ENCODE data around the gene B4GALT4.

Gene B4GALT4

DNA sequence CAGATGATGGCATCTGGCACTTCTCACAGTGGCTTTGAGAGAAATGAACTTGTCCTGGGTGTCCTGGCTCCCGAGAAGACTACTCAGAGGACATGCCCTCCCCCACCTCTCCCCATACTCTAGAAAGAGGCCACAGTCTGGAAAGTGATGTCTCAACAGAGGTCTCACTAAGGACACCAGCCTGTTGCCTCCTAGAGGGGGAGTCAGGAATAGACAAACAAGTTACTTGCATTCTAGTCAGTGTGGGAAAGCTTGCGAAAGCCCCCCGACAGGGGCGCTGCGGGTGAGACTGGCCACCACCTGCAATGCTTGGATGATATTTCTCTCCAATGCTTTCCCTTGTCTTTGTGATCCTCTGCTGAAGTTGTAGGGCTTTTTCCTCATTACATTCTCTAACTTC, 17.2 kb downstream of the B4GALT4 start:
- H2AFZ ChIP-seq (ENCODE audit: low read length) = no peak overlapping the region
- H3K79me2 ChIP-seq (ENCODE audit: low read length) = no peaks in the 10 kb centered on the region
- no peaks in the 10 kb centered on the region for H3K9me3 ChIP-seq (replicated peaks; ENCODE audit: insufficient read depth, low read length)
- H3F3A ChIP-seq (ENCODE audit: insufficient read depth, low read length) = no peaks in the 10 kb centered on the region
- H3K36me3 ChIP-seq (replicated peaks; ENCODE audit: insufficient read depth, low read length) = no peaks in the 10 kb centered on the region
- no peak overlapping the region for H3K4me3 ChIP-seq (ENCODE audit: low read length)
- no peaks in the 10 kb centered on the region for H4K20me1 ChIP-seq (ENCODE audit: insufficient read depth, low read length)
- DNase-seq = no peak
- H3K9ac ChIP-seq (ENCODE audit: low read length) = no peak overlapping the region
- TF ChIP-seq, protein P1, sequence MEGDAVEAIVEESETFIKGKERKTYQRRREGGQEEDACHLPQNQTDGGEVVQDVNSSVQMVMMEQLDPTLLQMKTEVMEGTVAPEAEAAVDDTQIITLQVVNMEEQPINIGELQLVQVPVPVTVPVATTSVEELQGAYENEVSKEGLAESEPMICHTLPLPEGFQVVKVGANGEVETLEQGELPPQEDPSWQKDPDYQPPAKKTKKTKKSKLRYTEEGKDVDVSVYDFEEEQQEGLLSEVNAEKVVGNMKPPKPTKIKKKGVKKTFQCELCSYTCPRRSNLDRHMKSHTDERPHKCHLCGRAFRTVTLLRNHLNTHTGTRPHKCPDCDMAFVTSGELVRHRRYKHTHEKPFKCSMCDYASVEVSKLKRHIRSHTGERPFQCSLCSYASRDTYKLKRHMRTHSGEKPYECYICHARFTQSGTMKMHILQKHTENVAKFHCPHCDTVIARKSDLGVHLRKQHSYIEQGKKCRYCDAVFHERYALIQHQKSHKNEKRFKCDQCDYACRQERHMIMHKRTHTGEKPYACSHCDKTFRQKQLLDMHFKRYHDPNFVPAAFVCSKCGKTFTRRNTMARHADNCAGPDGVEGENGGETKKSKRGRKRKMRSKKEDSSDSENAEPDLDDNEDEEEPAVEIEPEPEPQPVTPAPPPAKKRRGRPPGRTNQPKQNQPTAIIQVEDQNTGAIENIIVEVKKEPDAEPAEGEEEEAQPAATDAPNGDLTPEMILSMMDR (IDR thresholded peaks at IDR 0.05; ENCODE audit: low read length) = no peak
- TF ChIP-seq EZH2phosphoT487 (IDR thresholded peaks at IDR 0.05; ENCODE audit: low read length) (no peak), EZH2 (optimal IDR thresholded peaks at IDR 0.05; ENCODE audit: low read depth, low read length) (no peak)
- H3K27ac ChIP-seq (ENCODE audit: low read length) = no peak overlapping the region
- no peaks in the 10 kb centered on the region for H3K27me3 ChIP-seq (replicated peaks; ENCODE audit: insufficient read depth, low read length)
- no peak overlapping the region for H3K4me2 ChIP-seq (ENCODE audit: low read depth, low read length)
- no peaks in the 10 kb centered on the region for H3K9me2 ChIP-seq (replicated peaks; ENCODE audit: insufficient read depth, low read length)
- no peaks in the 10 kb centered on the region for H3K4me1 ChIP-seq (ENCODE audit: low read length)

DNA sequence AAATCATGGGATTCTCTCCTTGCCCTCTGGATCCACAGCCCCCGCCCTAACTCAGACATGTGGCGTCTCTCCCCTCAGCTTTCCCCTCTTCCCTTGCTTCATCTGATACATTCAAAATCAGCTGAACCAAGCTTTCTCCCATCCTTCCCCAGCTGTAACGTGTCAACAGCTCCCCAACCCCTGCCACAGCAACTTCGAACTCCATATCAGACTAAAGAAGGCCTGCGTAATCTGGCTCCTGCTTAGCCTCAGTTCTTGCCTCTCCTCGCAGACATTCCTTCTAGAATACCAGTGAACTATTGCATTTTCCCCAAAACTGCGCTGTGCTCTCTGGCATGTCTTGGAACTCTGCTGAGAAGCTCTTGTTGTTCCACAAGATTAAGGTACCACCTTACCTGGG, 18.3 kb downstream of the B4GALT4 start:
- TF ChIP-seq EZH2phosphoT487 (IDR thresholded peaks at IDR 0.05; ENCODE audit: low read length) = no peak
- Histone ChIP-seq H3K9me3 (replicated peaks; ENCODE audit: insufficient read depth, low read length) (no peaks in the 10 kb centered on the region), H3K4me1 (ENCODE audit: low read length) (no peaks in the 10 kb centered on the region), H3K4me2 (ENCODE audit: low read depth, low read length) (no peak overlapping the region), H3K4me3 (ENCODE audit: low read length) (no peak overlapping the region), H3K36me3 (replicated peaks; ENCODE audit: insufficient read depth, low read length) (no peaks in the 10 kb centered on the region), H3K27me3 (replicated peaks; ENCODE audit: insufficient read depth, low read length) (no peaks in the 10 kb centered on the region), H4K20me1 (ENCODE audit: insufficient read depth, low read length) (no peaks in the 10 kb centered on the region), H3K79me2 (ENCODE audit: low read length) (no peaks in the 10 kb centered on the region), H3F3A (ENCODE audit: insufficient read depth, low read length) (no peaks in the 10 kb centered on the region), H3K9me2 (replicated peaks; ENCODE audit: insufficient read depth, low read length) (no peaks in the 10 kb centered on the region), H2AFZ (ENCODE audit: low read length) (no peak overlapping the region), H3K27ac (ENCODE audit: low read length) (no peak overlapping the region), H3K9ac (ENCODE audit: low read length) (no peak overlapping the region)
- no peak for DNase-seq

DNA sequence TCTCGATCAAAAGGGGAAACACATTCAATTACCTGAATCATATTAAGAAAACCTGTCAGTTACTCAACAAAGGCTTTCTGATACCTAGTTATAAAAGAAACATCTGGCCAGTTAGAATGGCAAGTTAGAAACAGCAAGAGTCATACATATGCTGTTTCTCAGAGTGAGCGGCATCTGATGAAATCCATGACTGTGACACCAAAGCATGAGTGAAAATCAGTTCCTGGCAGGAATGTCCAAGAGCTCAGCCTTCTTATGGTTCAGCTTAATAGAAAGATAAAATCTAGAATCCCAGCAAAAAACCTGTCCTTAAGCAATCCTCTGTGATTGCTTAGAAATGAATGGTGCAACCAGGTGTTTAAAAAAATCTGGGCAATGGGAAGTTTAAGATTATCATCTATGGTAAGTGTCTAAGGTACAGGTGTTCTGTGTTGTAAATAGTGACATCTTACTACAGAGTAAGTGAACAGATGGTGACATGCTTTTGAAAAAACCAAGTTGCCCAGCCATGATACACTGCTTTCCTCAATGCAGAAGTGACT, 18.8 kb downstream of the B4GALT4 start:
- no peak for TF ChIP-seq EZH2phosphoT487 (IDR thresholded peaks at IDR 0.05; ENCODE audit: low read length)
- TF ChIP-seq, protein P1 (IDR thresholded peaks at IDR 0.05; ENCODE audit: low read length) = no peak
- TF ChIP-seq EZH2 (optimal IDR thresholded peaks at IDR 0.05; ENCODE audit: low read depth, low read length) = no peak
- no peaks in the 10 kb centered on the region for H3K9me2 ChIP-seq (replicated peaks; ENCODE audit: insufficient read depth, low read length)
- H3K79me2 ChIP-seq (ENCODE audit: low read length) = no peaks in the 10 kb centered on the region
- H3K9me3 ChIP-seq (replicated peaks; ENCODE audit: insufficient read depth, low read length) = no peaks in the 10 kb centered on the region
- DNase-seq = no peak
- H3K4me3 ChIP-seq (ENCODE audit: low read length) = no peak overlapping the region
- no peaks in the 10 kb centered on the region for H3K36me3 ChIP-seq (replicated peaks; ENCODE audit: insufficient read depth, low read length)
- no peaks in the 10 kb centered on the region for H4K20me1 ChIP-seq (ENCODE audit: insufficient read depth, low read length)
- H3K27me3 ChIP-seq (replicated peaks; ENCODE audit: insufficient read depth, low read length) = no peaks in the 10 kb centered on the region
- no peak overlapping the region for H3K4me2 ChIP-seq (ENCODE audit: low read depth, low read length)
- no peak overlapping the region for H2AFZ ChIP-seq (ENCODE audit: low read length)
- H3F3A ChIP-seq (ENCODE audit: insufficient read depth, low read length) = no peaks in the 10 kb centered on the region
- H3K27ac ChIP-seq (ENCODE audit: low read length) = no peak overlapping the region
- H3K9ac ChIP-seq (ENCODE audit: low read length) = no peak overlapping the region
- no peaks in the 10 kb centered on the region for H3K4me1 ChIP-seq (ENCODE audit: low read length)

DNA sequence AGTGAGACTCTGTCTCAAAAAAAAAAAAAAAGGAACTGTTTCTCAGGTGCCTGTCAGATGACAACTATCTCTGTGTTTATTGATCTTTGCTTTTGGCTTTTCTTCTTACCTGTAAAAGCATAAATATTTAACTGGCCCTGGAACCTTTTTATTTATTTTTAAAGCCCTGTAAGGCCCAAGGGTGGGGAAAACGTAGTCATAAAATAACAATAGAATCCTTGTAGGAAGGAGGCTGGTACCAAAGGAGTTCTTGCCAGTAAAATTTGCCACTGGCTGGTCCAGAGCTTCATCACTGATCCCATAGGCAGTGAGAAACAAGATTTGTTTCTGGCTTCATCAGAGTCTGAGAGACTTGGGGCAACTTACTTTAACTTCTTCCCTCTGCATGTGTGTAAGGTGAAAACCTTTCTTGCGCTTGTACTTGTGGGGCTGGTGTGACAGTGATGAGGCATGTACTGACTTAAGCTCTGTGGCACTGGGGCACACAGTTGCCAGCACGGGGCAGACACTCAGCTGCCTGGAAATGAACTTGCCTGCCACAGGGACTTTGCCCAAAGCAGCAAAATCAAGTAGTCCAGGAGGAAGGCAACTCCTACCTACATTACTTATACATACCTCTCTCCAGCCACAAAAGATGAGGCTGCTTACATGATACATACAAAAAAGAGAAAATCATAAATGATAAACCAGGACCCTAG, 19.6 kb downstream of the B4GALT4 start:
- TF ChIP-seq EZH2phosphoT487 (IDR thresholded peaks at IDR 0.05; ENCODE audit: low read length) (no peak), EZH2 (optimal IDR thresholded peaks at IDR 0.05; ENCODE audit: low read depth, low read length) (no peak)
- TF ChIP-seq, protein P1 (IDR thresholded peaks at IDR 0.05; ENCODE audit: low read length) = no peak
- Histone ChIP-seq H3K9me3 (replicated peaks; ENCODE audit: insufficient read depth, low read length) (no peaks in the 10 kb centered on the region), H3F3A (ENCODE audit: insufficient read depth, low read length) (no peaks in the 10 kb centered on the region), H3K36me3 (replicated peaks; ENCODE audit: insufficient read depth, low read length) (no peaks in the 10 kb centered on the region), H3K4me3 (ENCODE audit: low read length) (no peak overlapping the region), H3K79me2 (ENCODE audit: low read length) (no peaks in the 10 kb centered on the region), H3K9me2 (replicated peaks; ENCODE audit: insufficient read depth, low read length) (no peaks in the 10 kb centered on the region), H4K20me1 (ENCODE audit: insufficient read depth, low read length) (no peaks in the 10 kb centered on the region), H3K9ac (ENCODE audit: low read length) (no peak overlapping the region), H3K27ac (ENCODE audit: low read length) (no peak overlapping the region), H3K27me3 (replicated peaks; ENCODE audit: insufficient read depth, low read length) (no peaks in the 10 kb centered on the region), H3K4me2 (ENCODE audit: low read depth, low read length) (no peak overlapping the region), H2AFZ (ENCODE audit: low read length) (no peak overlapping the region), H3K4me1 (ENCODE audit: low read length) (no peaks in the 10 kb centered on the region)
- no peak for DNase-seq
